GM12872 (cell line): ENCODE results near the gene TIMP3.

ENCODE experiments used
- TF ChIP-seq, protein P1 (sequence below): IDR thresholded peaks from 3 replicates; pipeline ENCODE4 v1.5.1; 2011; ENCODE audit warnings: low read depth, mild to moderate bottlenecking, low read length, moderate library complexity; ENCODE audit not compliant: insufficient read depth

The TIMP3 gene

GRCh38 chr22:32829451-32829851, 27.9 kb downstream of the TIMP3 start:
- TF ChIP-seq, protein P1, sequence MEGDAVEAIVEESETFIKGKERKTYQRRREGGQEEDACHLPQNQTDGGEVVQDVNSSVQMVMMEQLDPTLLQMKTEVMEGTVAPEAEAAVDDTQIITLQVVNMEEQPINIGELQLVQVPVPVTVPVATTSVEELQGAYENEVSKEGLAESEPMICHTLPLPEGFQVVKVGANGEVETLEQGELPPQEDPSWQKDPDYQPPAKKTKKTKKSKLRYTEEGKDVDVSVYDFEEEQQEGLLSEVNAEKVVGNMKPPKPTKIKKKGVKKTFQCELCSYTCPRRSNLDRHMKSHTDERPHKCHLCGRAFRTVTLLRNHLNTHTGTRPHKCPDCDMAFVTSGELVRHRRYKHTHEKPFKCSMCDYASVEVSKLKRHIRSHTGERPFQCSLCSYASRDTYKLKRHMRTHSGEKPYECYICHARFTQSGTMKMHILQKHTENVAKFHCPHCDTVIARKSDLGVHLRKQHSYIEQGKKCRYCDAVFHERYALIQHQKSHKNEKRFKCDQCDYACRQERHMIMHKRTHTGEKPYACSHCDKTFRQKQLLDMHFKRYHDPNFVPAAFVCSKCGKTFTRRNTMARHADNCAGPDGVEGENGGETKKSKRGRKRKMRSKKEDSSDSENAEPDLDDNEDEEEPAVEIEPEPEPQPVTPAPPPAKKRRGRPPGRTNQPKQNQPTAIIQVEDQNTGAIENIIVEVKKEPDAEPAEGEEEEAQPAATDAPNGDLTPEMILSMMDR = no peak

DNA sequence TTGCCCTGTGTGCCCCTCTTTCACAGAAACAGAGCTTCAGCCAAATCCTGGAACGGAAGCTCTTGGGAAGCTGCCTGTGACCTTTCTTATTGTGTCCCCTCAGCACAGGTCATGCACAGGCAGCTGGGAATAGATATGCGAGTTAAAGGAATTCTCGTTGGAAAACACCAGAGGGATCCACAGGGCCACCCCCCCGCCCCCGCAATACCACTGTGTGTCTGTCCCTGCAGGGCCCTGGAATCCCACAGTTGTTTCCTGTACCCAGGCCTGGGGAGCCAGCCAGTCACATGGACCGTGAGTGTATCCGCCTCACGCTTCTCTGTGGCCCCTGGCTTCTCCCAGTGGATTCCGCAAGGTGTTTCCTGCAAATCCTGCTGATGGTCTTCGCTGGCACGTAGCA, 29.0 kb downstream of the TIMP3 start:
- TF ChIP-seq, protein P1 = no peak

DNA sequence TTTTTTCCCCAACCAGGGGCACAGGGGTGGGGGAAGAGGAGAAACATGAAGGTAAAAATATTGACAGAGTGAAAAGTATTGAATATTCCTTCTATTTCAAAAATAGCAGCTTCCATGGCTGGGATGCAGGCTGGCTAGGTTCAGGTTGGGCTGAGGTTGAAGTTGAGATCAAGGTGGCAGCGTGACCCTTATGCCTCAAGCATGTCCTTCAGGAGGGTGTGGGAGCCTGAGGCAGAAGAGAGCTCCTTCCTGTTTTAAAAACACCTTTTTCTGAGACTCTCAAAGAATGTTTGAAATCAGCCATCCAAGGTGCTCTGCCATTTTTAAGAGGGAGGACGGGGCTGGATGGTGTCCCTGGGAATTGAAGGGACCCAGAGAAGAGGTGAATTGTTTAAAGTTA, 29.5 kb downstream of the TIMP3 start:
- TF ChIP-seq, protein P1 = no peak

- TF ChIP-seq, protein P1 = no peak
These were observed 30.1 kb downstream of the TIMP3 start for GRCh38 chr22:32831584-32831983.

DNA sequence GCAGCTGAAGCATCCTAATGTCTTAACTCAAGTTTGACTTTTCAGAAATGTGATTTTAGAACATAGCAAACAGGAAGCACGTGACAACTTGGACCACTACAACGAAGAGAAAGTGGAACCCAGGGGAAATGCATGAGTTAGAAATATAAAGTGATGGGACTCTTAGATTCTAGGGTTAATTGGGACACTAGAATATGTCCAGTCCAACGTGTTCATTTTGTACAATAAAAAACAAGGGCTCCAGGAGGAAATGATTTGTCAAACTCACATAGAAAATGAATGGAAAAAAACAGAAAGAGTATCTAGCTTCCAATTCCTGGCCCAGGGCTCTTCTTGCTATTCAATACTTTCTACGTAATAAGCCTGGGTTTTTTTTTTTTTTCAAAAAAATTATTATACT, 30.7 kb downstream of the TIMP3 start:
- TF ChIP-seq, protein P1 = no peak

- TF ChIP-seq, protein P1 = peak; percentile 58; the same call in 2 of the 3 replicates
These were observed 35.0 kb downstream of the TIMP3 start for GRCh38 chr22:32836280-32837123.

GRCh38 chr22:32837142-32837541, 35.6 kb downstream of the TIMP3 start:
- TF ChIP-seq, protein P1 = no peak
